OCI-LY1 (cell line): ENCODE data around the gene HELT.

Experiments
- H2AFZ ChIP-seq: fragments of 200-600 bp; sonication (generic), shearing (Covaris generic); 2 replicates; pipeline ENCODE4 v1.6.0; 2014; ENCODE audit warnings: antibody characterized with exemption, mild to moderate bottlenecking, low read length
- H3F3A ChIP-seq: fragments of 200-600 bp; sonication (generic), shearing (Covaris generic); 2 replicates; pipeline ENCODE4 v1.6.0; 2014; ENCODE audit warnings: mild to moderate bottlenecking, antibody characterized with exemption, low read length, moderate library complexity; ENCODE audit not compliant: insufficient read depth
- H3K27ac ChIP-seq: fragments of 200-600 bp; sonication (generic); 2 replicates; pipeline ENCODE4 v1.5.1; 2014; ENCODE audit warnings: low read length, mixed run types, mild to moderate bottlenecking, low read depth; ENCODE audit not compliant: poor library complexity, severe bottlenecking
- H3K27me3 ChIP-seq: fragments of 200-600 bp; sonication (generic); 2 replicates; pipeline ENCODE4 v1.6.0; 2014; ENCODE audit warnings: antibody characterized with exemption, mild to moderate bottlenecking, low read length, moderate library complexity; ENCODE audit not compliant: insufficient read depth
- H3K36me3 ChIP-seq: fragments of 200-600 bp; sonication (generic); 2 replicates; pipeline ENCODE4 v1.6.1; 2014; ENCODE audit warnings: mild to moderate bottlenecking, antibody characterized with exemption, low read length, moderate library complexity, mixed read lengths; ENCODE audit not compliant: insufficient read depth
- H3K4me1 ChIP-seq: fragments of 200-600 bp; sonication (generic); 2 replicates; pipeline ENCODE4 v1.5.1; 2014; ENCODE audit warnings: mild to moderate bottlenecking, low read length, moderate library complexity; ENCODE audit not compliant: insufficient read depth, severe bottlenecking
- H3K4me2 ChIP-seq: fragments of 200-600 bp; sonication (generic), shearing (Covaris generic); 2 replicates; pipeline ENCODE4 v1.6.1; 2014; ENCODE audit warnings: low read length
- H3K4me3 ChIP-seq: fragments of 200-600 bp; sonication (generic); 2 replicates; pipeline ENCODE4 v1.5.1; 2014; ENCODE audit warnings: low read length, low read depth, mild to moderate bottlenecking, mixed read lengths; ENCODE audit not compliant: poor library complexity, severe bottlenecking
- H3K79me2 ChIP-seq: fragments of 200-600 bp; shearing (Covaris generic); 2 replicates; pipeline ENCODE4 v1.6.1; 2016; ENCODE audit warnings: mixed run types, low read length, mixed read lengths; ENCODE audit not compliant: insufficient read depth
- H3K9ac ChIP-seq: fragments of 200-600 bp; sonication (generic), shearing (Covaris generic); 2 replicates; pipeline ENCODE4 v1.6.1; 2014; ENCODE audit warnings: mild to moderate bottlenecking, low read length, mixed read lengths
- H3K9me2 ChIP-seq: fragments of 200-600 bp; sonication (generic), shearing (Covaris generic); 2 replicates; pipeline ENCODE4 v1.6.1; 2014; ENCODE audit warnings: low read depth, mild to moderate bottlenecking, low read length, mixed read lengths
- H3K9me3 ChIP-seq: fragments of 200-600 bp; shearing (Covaris generic); 2 replicates; pipeline ENCODE4 v1.6.1; 2014; ENCODE audit warnings: low read length, mixed read lengths
- H4K20me1 ChIP-seq: fragments of 200-600 bp; sonication (generic), shearing (Covaris generic); 2 replicates; pipeline ENCODE4 v1.6.0; 2016; ENCODE audit warnings: mild to moderate bottlenecking, low read length; ENCODE audit not compliant: insufficient read depth
- CTCF ChIP-seq: fragments of 200-600 bp; sonication (generic), shearing (Covaris generic); IDR thresholded peaks from 2 replicates; pipeline ENCODE4 v1.5.1; 2017; ENCODE audit warnings: mild to moderate bottlenecking, antibody characterized with exemption, low read length, moderate library complexity, mixed read lengths
- EZH2 ChIP-seq: fragments of 200-600 bp; sonication (generic), shearing (Covaris generic); IDR thresholded peaks from 2 replicates; pipeline ENCODE4 v1.8.0; 2017; ENCODE audit warnings: borderline replicate concordance, mixed run types, mild to moderate bottlenecking, antibody characterized with exemption, low read length, moderate library complexity, mixed read lengths

HELT gene

DNA sequence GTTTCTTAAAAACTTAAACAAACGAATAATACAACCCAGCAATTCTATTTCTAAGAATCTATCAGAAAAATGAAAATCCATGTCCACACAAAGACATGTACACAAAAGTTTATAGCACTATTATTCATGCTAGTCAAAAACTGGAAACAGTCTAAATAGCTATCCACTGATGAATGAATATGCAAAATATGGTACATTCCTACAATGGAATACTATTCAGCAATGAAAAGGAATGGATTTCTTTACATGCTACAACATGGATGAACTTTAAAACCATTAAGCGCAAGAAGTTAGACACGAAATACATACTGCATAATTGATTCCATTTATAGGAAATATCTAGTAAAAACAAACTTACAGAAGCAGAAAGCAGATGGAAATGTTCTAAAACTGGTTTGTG, 43.3 kb downstream of the HELT start:
- Histone ChIP-seq H3K4me1 (no peaks in the 10 kb centered on the region), H3K4me3 (no peak overlapping the region), H3K9me2 (no peaks in the 10 kb centered on the region), H3K4me2 (no peak overlapping the region), H3K9ac (no peak overlapping the region), H3K27ac (no peak overlapping the region), H3K27me3 (no peaks in the 10 kb centered on the region), H3K36me3 (no peaks in the 10 kb centered on the region), H4K20me1 (no peaks in the 10 kb centered on the region), H2AFZ (no peak overlapping the region), H3K79me2 (no peaks in the 10 kb centered on the region), H3K9me3 (no peaks in the 10 kb centered on the region), H3F3A (no peaks in the 10 kb centered on the region)
- TF ChIP-seq EZH2 (no peak), CTCF (no peak)

DNA sequence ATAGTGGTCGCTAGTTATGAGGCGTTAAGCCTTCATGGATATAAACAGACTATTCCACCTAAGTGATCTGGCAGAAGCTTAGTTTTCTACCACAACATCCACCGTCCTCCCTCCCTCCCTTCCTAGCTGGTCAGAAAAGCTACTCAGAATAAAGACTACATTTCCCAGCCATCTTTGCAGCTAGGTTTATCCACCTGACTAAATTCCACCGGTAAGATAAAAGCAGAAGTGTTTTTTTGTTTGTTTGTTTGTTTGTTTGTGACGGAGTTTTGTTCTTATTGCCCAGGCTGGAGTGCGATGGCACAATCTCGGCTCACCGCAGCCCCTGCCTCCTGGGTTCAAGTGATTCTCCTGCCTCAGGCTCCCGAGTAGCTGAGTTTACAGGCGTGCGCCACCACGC, 44.3 kb downstream of the HELT start:
- Histone ChIP-seq H3K9ac (no peak overlapping the region), H3K4me1 (no peaks in the 10 kb centered on the region), H3K79me2 (no peaks in the 10 kb centered on the region), H3K4me2 (no peak overlapping the region), H2AFZ (no peak overlapping the region), H3K9me3 (no peaks in the 10 kb centered on the region), H3K36me3 (no peaks in the 10 kb centered on the region), H3F3A (no peaks in the 10 kb centered on the region), H3K9me2 (no peaks in the 10 kb centered on the region), H3K27me3 (no peaks in the 10 kb centered on the region), H3K4me3 (no peak overlapping the region), H4K20me1 (no peaks in the 10 kb centered on the region), H3K27ac (no peak overlapping the region)
- no peak for TF ChIP-seq CTCF

GRCh38 chr4:185066179-185066578, 47.9 kb downstream of the HELT start:
- no peak for TF ChIP-seq EZH2
- no peak for TF ChIP-seq CTCF
- Histone ChIP-seq H3F3A (no peaks in the 10 kb centered on the region), H4K20me1 (no peaks in the 10 kb centered on the region), H3K4me3 (no peak overlapping the region), H3K27me3 (no peaks in the 10 kb centered on the region), H2AFZ (no peak overlapping the region), H3K9me2 (no peaks in the 10 kb centered on the region), H3K9me3 (no peaks in the 10 kb centered on the region), H3K36me3 (no peaks in the 10 kb centered on the region), H3K4me1 (no peaks in the 10 kb centered on the region), H3K9ac (no peak overlapping the region), H3K27ac (no peak overlapping the region), H3K79me2 (no peaks in the 10 kb centered on the region), H3K4me2 (no peak overlapping the region)
